Right renal cortex interstitium (tissue), 3 donors: ENCODE data around the gene NCOA3. TPM values are rescaled to one million over a fixed set of nuclear protein-coding genes. Genes with fewer than 3 reads are reported as not detected.

Experiments
- DNase-seq, 3 donors: peaks; one replicate each; pipeline ENCODE4 v3.0.0-alpha.2; 2013; ENCODE audit warnings: low read depth in 3 of 3, low spot score in 2 of 3
- polyA plus RNA-seq, 3 donors: library from polyadenylated mRNA; unstranded; fragments of 120-200 nt; gene quantifications; one replicate each; pipeline ENCODE4 v1.2.1, GENCODE V29; 2013; ENCODE audit not compliant: insufficient read length in 3 of 3

Gene NCOA3
- polyA plus RNA-seq, 3 donors, result 34.2 to 36.6 (median 35.3) TPM

DNA sequence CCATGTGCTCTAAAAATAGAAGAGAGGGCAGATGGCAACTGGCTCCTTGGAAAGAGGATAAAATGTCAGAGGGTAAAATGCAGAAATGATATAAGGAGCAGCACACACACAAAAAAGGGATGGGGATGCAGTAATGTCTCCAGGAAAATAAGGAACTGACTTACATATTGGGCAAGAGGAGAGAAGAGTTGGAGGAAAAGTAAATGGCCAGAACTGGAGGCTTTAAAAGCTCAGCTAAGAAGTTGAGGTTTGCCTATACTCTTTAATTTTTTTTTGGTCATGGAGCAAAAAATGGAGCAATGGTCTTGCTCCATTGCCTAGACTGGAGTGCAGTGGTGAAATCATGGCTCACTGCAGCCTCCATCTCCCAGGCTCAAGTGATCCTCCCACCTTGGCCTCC is 189.9 kb downstream of the NCOA3 start:
- DNase-seq, result no peak

GRCh38 chr20:47694021-47694818 is 192.5 kb downstream of the NCOA3 start:
- no peak for DNase-seq

DNA sequence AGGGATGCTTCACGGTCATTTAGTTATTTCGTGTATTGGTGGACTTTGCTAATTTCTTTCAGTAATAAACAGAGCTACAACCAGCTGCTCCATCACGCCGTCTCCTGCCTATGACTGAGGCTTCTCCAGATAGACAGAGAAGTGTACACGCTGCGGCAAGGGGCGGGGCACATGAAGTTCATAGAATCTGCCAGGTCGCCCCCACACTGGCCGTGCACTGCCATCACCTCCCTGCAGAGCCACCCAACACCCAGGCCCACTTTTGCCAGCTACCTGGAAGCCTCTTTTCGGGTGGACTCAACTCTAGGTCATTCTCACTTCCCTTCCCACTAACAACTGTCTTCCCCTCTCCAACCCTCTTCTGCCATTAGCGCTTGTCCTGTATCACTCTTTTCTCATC is 195.2 kb downstream of the NCOA3 start:
- no peak for DNase-seq

DNA sequence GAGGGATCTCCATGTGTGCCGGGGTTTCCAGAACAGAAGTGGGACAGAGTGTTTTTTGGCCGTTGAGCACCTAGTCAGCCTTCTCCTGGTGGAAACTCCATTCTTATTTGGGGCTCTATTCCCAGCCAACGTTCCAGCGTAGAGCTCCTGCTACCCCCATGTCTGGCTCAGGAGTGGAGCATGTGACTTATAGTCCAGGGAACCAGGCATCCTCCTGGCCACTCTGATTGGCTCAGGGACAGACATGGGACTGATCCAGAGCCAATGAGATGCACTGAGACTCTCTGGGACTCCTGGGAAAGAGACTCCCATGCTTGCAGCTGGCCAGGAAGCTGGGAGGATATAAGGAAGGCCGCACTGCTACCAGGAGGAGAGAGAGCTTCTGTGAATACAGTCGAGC is 196.5 kb downstream of the NCOA3 start:
- DNase-seq, result no peak

- DNase-seq, result no peak
Measured at GRCh38 chr20:47699818-47700217, 198.1 kb downstream of the NCOA3 start.

DNA sequence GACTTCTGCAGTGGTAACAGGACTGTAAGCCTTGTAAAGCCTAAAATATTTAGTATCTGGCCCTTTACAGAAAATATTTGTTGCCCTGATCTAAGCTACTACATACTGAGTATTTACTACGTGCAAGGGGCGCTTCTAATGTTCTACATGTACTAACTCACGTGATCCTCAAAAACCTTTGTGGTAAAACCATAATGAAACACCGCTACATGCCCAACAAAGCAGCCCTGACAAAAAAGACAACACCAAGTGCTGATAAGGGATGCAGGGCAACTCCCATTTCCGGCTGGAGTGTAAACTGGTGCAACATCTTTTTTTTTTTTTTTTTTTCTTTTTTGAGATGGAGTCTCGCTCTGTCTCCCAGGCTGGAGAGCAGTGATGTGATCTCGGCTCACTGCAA is 198.6 kb downstream of the NCOA3 start:
- DNase-seq, result no peak

GRCh38 chr20:47701612-47702011 is 199.9 kb downstream of the NCOA3 start:
- no peak for DNase-seq

GRCh38 chr20:47703748-47704147 is 202.1 kb downstream of the NCOA3 start:
- DNase-seq, result no peak

DNA sequence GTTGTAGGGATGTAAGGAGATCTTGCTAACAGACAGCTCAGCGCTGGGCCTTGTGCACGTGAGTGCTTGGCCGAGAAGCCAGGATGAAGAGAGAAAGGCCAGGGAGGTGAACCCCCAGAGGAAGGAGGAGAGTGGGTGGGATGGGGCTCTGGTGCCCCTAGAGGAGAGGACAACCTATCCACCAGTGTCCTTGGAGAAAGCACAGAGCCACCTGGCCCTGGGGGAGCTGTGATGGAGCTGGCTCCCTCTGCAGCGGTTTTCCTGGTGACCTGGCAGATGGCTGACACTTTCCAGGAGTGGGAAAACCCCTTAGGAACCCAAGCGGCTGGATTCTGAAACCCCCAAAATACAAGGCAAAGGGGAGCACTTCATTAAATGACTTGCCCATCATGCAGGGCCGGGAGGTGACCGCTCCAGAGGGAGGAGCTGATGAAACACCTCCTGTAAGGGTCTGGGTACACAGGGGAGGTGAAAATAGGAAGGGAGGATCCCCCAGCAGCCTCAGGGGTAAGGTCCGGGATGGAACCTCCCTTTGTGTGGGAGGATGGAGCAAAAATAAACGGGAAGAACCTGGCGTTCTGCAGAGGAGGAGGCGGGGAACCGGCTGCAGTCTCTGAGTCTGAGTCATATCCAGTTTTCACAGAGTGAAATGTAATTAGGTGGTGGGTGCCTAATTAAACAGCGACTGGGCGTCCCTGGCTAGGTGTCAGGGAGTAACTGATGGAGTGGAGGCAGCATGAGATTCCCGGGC is 203.2 kb downstream of the NCOA3 start:
- DNase-seq, result no peak

- DNase-seq, result no peak
Measured at GRCh38 chr20:47705497-47705856, 203.8 kb downstream of the NCOA3 start.

GRCh38 chr20:47706345-47706744 is 204.7 kb downstream of the NCOA3 start:
- DNase-seq, result no peak

Other genes with a start within 250 kb of the NCOA3 start
- gene ZMYND8, start 145.2 kb upstream of the NCOA3 start, polyA plus RNA-seq, result 10 to 100 TPM; 39.6 to 42.8 (median 41.2) TPM